Fibroblast of pulmonary artery (primary cell): ENCODE measurements around the gene TMEM175.

Experiments used
- DNase-seq: peaks from one replicate; pipeline ENCODE4 v3.0.0-alpha.2; 2010; ENCODE audit warnings: low read depth
- H3K4me3 ChIP-seq: replicated peaks from 2 replicates; pipeline ENCODE4 v1.5.1; 2011; ENCODE audit warnings: low read depth, mild to moderate bottlenecking, control low read depth, low read length, moderate library complexity
- CTCF ChIP-seq: IDR thresholded peaks from 2 replicates; pipeline ENCODE4 v1.5.1; 2011; ENCODE audit warnings: mild to moderate bottlenecking, control low read depth, low read length, inconsistent platforms; ENCODE audit errors: missing control alignments

TMEM175 gene

DNA sequence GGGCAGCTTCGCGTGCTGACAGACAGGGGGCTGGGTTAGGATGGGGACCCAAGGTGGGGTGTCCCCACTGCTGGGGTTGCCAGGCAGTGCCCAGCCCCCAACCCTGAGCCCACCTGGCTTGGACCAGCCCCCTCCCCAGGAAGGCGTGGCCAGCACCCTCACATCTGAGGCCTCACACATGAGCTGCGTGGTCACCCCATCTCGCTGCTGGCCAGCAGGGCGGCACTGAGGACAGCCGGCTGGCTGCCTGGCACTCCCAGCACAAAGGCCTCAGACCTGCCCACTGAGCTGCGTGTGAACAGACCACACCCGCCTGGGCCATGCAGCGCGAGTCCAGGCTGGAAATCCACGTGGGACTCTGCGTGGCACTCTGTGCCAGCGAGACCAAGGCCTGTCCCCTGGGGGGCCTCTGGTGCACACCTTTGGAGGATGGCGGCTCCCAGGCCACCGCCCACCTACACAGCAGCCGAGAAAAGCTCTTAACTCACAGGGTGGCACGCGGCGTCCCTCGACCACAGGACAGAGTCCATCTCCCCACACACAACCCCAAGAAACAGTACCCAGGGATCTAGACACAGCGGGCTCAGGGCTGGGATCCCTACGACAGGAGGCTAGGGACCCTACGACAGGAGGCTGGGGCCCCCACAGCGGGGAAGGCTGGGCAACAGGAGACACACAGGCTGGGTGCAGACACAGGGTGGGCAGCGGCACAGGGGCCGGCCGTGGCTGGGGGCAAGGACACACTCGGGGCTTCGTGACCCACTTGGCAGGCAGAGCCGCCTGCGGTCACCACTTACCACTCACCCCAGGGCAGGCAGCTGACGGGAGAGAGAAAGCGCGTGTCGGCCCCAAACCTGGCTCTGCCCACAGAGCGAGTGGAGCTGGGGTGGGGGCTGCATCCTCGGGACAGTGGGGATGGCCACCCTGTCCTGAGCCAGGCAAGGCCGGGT is 31.3 kb downstream of the TMEM175 start:
- DNase-seq = no peak
- H3K4me3 ChIP-seq = no peak overlapping the region
- no peak for TF ChIP-seq CTCF

GRCh38 chr4:964346-965025 is 32.2 kb downstream of the TMEM175 start:
- no peak for DNase-seq
- H3K4me3 ChIP-seq = no peak overlapping the region
- TF ChIP-seq CTCF = no peak

DNA sequence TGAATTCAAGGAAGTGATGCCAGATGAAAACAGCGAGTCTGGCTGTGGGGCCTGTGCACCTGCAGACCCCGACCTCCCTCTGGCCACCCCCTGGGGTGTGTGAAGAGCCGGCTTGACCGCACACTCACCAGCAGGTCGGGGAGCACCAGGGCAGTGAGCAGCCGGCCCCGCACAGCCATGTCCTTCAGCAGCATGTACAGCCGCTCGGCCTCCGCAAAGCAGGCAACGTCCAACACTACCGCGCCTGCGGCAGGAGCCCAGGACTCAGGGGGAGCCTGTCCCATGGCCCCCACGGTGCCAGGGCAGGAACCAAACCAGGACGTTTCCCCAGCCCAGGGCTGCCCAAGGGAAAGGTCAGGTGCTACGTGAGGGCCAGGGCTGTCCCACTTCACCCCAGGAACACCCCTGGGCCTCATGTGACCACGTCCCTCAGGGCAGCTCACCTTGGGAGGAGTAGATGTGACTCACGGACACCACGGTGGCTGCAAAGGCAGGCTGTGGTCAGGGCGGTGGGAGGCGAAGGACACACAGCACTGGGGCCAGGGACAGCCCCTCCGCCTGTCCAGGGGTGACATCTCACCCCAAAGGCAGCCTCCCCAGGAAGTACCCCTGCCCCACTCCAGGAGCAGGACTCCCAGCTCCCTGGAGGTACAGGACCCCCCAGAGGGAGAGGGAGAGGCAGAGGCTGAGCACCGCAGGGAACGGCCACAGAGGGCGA is 32.9 kb downstream of the TMEM175 start:
- no peak for DNase-seq
- no peak for TF ChIP-seq CTCF
- no peak overlapping the region for H3K4me3 ChIP-seq

GRCh38 chr4:965766-966134 is 33.5 kb downstream of the TMEM175 start:
- DNase-seq = no peak
- no peak for TF ChIP-seq CTCF
- H3K4me3 ChIP-seq = no peak overlapping the region

DNA sequence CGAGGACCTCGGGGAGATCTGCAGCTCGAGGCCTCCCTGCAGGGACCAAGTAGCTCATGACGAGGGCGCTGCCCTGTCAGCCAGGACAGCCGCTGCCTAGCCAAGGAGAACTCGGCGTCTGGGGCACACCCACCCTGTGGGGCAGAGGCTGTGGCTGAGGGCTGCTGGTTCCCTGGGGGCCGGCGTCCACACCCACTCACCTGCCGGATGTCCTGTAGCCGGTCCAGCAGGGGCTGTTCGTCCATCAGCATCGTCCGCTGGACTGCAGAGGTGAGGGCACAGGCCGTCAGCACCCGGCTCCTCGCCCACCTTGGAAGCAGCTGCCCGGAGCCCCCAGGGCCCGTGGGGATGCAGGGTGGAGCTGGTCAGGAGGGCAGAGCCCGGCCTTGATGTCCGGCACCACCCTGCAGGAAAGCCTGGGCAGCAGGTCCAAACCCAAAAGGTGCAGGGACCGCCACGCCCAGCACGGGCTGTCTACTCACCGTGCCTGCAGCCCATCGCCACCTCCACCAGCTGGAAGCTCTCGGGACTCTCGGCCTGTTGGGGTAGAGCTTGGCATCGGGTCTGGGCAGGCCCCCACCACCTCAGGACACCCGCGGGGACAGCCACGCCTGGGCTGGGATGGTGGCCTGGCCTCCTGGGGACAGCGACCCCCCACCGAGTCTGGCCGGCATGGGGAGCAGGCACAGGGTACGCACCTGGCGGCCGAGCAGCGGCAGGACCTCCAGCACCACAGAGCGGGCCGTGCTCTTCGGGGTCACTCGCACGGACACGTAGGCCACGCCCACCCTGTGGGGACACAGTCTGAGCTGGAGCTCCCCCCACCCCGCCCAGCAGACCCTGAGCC is 34.2 kb downstream of the TMEM175 start:
- no peak overlapping the region for H3K4me3 ChIP-seq
- no peak for TF ChIP-seq CTCF
- DNase-seq = no peak
